Heart left ventricle (tissue), 16 donors: ENCODE results near the gene RSU1. TPM values are rescaled to one million over a fixed set of nuclear protein-coding genes. Genes with fewer than 3 reads are reported as not detected.

Experiments used
- ATAC-seq, 4 donors: fragments of 200-7000 bp; cut with Tn5 transposase; one replicate each; pipeline ENCODE4 v1.9.1; 2020 to 2022; ENCODE audit warnings: moderate library complexity in 4 of 4, mild to moderate bottlenecking in 3 of 4, moderate number of reproducible peaks in 1 of 4
- DNase-seq, 5 donors: peaks; one replicate each; pipeline ENCODE4 v3.0.0-alpha.2; 2020
- H3K27ac ChIP-seq, 12 donors: fragments of 200-600 bp; sonication (generic) in 4 of 12; one replicate each; pipeline versions ENCODE4 v1.5.0 to v1.8.0; 2016 to 2022; ENCODE audit warnings: mild to moderate bottlenecking in 2 of 12
- H3K27me3 ChIP-seq, 9 donors: fragments of 200-600 bp; sonication (generic) in 2 of 9; one replicate each; pipeline versions ENCODE4 v1.5.1 to v1.8.0; 2016 to 2022; ENCODE audit warnings: mild to moderate bottlenecking in 3 of 9
- H3K36me3 ChIP-seq, 9 donors: fragments of 200-600 bp; sonication (generic) in 2 of 9; one replicate each; pipeline versions ENCODE4 v1.5.0 to v1.8.0; 2018 to 2022; ENCODE audit warnings: mild to moderate bottlenecking in 2 of 9
- H3K4me1 ChIP-seq, 12 donors: fragments of 200-600 bp; sonication (generic) in 4 of 12; one replicate each; pipeline versions ENCODE4 v1.5.0 to v1.8.0; 2016 to 2022; ENCODE audit warnings: mild to moderate bottlenecking in 3 of 12
- H3K4me3 ChIP-seq, 12 donors: fragments of 200-600 bp; sonication (generic) in 4 of 12; one replicate each; pipeline versions ENCODE4 v1.5.0 to v1.8.0; 2017 to 2022; ENCODE audit warnings: mild to moderate bottlenecking in 9 of 12, moderate library complexity in 4 of 12
- H3K9me3 ChIP-seq, 12 donors: fragments of 200-600 bp; sonication (generic) in 4 of 12; one replicate each; pipeline versions ENCODE4 v1.5.0 to v1.8.0; 2016 to 2022; ENCODE audit warnings: mild to moderate bottlenecking in 1 of 12
- POLR2A ChIP-seq, 2 donors: fragments of 450-650 bp; IDR thresholded peaks; one replicate each; pipeline ENCODE4 v1.6.1; 2017; ENCODE audit warnings: antibody characterized with exemption in 2 of 2, mild to moderate bottlenecking in 2 of 2, moderate library complexity in 2 of 2
- WGBS, 4 donors: extraction: QIAGEN DNeasy Blood & Tissue Kit in 2 of 4; methylation state at CpG; one replicate each; pipeline versions ENCODE4 v1.1.5 to v1.1.7; 2013 to 2018; 5-methylcytosine and 5-hydroxymethylcytosine counted together
- intact Hi-C, 10 donors: fragments of 100-400 bp; cut with DNase I; formaldehyde crosslinking; loops; one replicate each; pipeline versions ENCODE4 v1.11.1 to v1.14.2; 2022
- polyA plus RNA-seq, 2 donors: library from polyadenylated mRNA; stranded (reverse); fragments of 200-250 nt; gene quantifications; one replicate each; pipeline ENCODE4 v1.2.3, GENCODE V29; 2013
- total RNA-seq, 9 donors: library from RNA; depleted of rRNA in 2 of 9; stranded (reverse); fragments of >200 nt in 2 of 9; fragmentation: NEBNext Ultra II Directional in 3 of 9; extraction: Animal tissue kit (Norgen Biotek cat#: 25700) in 3 of 9; gene quantifications; one replicate each; pipeline versions ENCODE4 v1.1.0 to v1.2.4, GENCODE V29; 2016 to 2023
- TF ChIP-seq, protein P1 (sequence below), 12 donors: fragments of 200-600 bp; sonication (generic) in 4 of 12; IDR thresholded peaks; one replicate each; pipeline versions ENCODE4 v1.5.0 to v1.8.0; 2018 to 2022; ENCODE audit warnings: antibody characterized with exemption in 12 of 12, mild to moderate bottlenecking in 5 of 12
- donor health status: ischemic (EF 13 %, LVEDD 7.1; RV severe dilation, severe dysfunction).
- donor health status: healthy with polysubstance abuse.
- donor health status: DM: no; HTN: yes; CAD: no.
- donor health status: DM: no; HTN: no; CAD: no.
- donor health status: ischemic (EF 25% LVEDD 6.9; RV normal size, moderate dysfunction).
- donor health status: ischemic (EF 25% LVEDD 5.7; RV mildly dilated, moderate dysfunction).
- donor health status: healthy.
- donor health status: DM: yes; HTN: yes; CAD: no.
- donor health status: ischemic (EF 35%, LVEDD 5.7; RV mildly dilated, moderate dysfunction).
- donor health status: nonischemic (EF 11% LVEDD 7.7; RV severe dilation, severe dysfunction).
- donor health status: DM: yes; HTN: yes; CAD: no.
- donor health status: PGD.
- donor health status: ischemic (EF 29% LVEDD 5.4; RV normal size, mild dysfunction).
- donor health status: nonischemic (EF 23%, LVEDD 6.1; RV moderate dilation, normal function).

Gene RSU1
- total and polyA plus RNA-seq, 11 donors = 29.6 to 84.1 (median 53.0) TPM

DNA sequence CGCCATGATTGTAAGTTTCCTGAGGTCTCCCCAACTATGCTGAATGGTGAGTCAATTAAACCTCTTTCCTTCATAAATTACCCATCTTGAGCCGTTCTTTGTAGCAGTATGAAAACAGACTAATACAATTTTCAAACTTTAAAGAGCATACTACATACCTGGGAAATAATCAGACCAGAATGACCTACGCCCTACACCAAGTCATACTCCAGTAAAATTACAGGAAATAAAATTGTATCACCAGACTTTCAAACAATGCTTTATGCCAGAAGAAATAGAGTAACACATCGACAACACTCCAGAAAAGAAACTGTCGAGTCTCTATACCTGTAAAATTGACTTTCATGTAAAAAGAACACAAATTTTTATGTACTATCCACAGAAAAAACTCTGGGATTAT, 18.7 kb downstream of the RSU1 start:
- H3K4me3 ChIP-seq = no peak overlapping the region
- WGBS, 4 donors = 83 to 93% (median 85%) methylated on average over 5 of the region's 5 CpGs
- TF ChIP-seq, protein P1, sequence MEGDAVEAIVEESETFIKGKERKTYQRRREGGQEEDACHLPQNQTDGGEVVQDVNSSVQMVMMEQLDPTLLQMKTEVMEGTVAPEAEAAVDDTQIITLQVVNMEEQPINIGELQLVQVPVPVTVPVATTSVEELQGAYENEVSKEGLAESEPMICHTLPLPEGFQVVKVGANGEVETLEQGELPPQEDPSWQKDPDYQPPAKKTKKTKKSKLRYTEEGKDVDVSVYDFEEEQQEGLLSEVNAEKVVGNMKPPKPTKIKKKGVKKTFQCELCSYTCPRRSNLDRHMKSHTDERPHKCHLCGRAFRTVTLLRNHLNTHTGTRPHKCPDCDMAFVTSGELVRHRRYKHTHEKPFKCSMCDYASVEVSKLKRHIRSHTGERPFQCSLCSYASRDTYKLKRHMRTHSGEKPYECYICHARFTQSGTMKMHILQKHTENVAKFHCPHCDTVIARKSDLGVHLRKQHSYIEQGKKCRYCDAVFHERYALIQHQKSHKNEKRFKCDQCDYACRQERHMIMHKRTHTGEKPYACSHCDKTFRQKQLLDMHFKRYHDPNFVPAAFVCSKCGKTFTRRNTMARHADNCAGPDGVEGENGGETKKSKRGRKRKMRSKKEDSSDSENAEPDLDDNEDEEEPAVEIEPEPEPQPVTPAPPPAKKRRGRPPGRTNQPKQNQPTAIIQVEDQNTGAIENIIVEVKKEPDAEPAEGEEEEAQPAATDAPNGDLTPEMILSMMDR (IDR thresholded peaks at IDR 0.05) = no peak
- no peak for TF ChIP-seq POLR2A (IDR thresholded peaks at IDR 0.05)
- H3K4me1 ChIP-seq = peaks cover 5 to 33% (median 18%) of the 10 kb centered on the region in 12 donors
- H3K9me3 ChIP-seq = no peaks in the 10 kb centered on the region
- intact Hi-C loops = loop anchor here in 1 of 10 donors (10.0 kb wide), 1 partner anchor 364 kb away; the partner anchor contains the start of gene PTER
- peaks cover 0 to 3% (median 0%) of the 10 kb centered on the region in 9 donors for H3K36me3 ChIP-seq
- no peaks in the 10 kb centered on the region for H3K27me3 ChIP-seq
- ATAC-seq (no peak), DNase-seq (no peak)
- H3K27ac ChIP-seq = no peak overlapping the region

DNA sequence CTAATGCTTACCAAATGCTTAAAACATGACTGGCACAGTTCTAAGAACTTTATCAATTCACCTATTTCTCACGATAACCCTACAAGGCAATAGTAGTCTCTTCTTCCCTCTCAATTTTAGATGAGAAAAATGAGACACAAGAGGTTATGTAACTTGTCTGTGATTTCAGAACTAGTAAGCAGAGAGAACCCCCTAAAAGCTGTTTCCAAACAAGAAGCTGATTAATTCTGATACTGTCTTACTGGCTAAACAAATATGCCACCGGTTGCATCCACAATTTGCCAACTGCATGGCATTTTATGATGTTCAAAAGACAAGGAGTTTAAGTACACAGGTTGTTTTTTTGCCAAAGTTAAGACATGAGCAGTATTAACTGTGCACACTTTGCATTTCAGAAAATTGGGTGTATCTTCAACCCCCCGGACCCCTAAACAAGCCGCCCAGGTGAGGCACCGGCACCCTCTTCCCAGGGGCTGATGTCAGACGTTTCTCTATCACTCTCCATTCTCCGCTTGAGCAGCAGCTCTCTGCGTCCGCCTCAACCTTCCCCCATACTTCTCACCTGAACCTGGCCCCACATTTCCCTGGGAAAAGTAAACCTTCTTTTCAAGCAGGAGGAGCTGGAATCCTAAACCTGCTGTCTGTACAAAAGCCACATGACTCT, 21.7 kb downstream of the RSU1 start:
- WGBS, 4 donors = 74 to 95% (median 93%) methylated on average over 9 of the region's 9 CpGs
- H3K27ac ChIP-seq = no peak overlapping the region
- H3K27me3 ChIP-seq = no peaks in the 10 kb centered on the region
- ATAC-seq = no peak
- TF ChIP-seq POLR2A (IDR thresholded peaks at IDR 0.05) = no peak
- TF ChIP-seq, protein P1 (IDR thresholded peaks at IDR 0.05) = no peak
- H3K9me3 ChIP-seq = no peaks in the 10 kb centered on the region
- intact Hi-C loops = loop anchor here in 1 of 10 donors (10.0 kb wide), 1 partner anchor 361 kb away; the partner anchor contains the start of gene PTER
- H3K36me3 ChIP-seq = peaks cover 0 to 6% (median 0%) of the 10 kb centered on the region in 9 donors
- H3K4me1 ChIP-seq = peaks cover 0 to 32% (median 9%) of the 10 kb centered on the region in 12 donors
- H3K4me3 ChIP-seq = no peak overlapping the region
- DNase-seq = no peak

DNA sequence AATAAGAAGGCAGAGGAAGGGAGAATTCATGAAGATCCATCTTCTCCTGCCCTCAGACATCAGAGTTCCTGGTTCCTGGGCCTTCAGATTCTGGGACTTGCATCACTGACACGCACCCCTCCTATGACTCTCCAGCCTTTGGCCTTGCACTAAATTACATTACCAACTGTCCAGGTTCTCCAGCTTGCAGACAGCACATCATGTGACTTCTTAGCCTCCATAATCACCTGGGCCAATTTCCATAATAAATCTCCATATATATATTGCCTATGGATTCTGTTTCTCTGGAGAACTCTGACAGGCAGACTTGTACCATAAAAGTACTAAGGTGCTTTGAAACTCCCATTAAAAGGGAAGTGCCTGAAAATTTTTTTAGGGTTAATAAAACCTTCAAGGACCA, 23.2 kb downstream of the RSU1 start:
- no peak for TF ChIP-seq POLR2A (IDR thresholded peaks at IDR 0.05)
- TF ChIP-seq, protein P1 (IDR thresholded peaks at IDR 0.05) = no peak
- DNase-seq (no peak), ATAC-seq (no peak)
- no peaks in the 10 kb centered on the region for H3K27me3 ChIP-seq
- 94 to 100% (median 98%) methylated on average over 1 of the region's 1 CpG for WGBS, 4 donors
- H3K4me1 ChIP-seq = peaks cover 0 to 31% (median 5%) of the 10 kb centered on the region in 12 donors
- H3K4me3 ChIP-seq = no peak overlapping the region
- peaks cover 0 to 6% (median 0%) of the 10 kb centered on the region in 9 donors for H3K36me3 ChIP-seq
- H3K9me3 ChIP-seq = no peaks in the 10 kb centered on the region
- intact Hi-C loops = loop anchor here in 1 of 10 donors (10.0 kb wide), 1 partner anchor 359 kb away; the partner anchor contains the start of gene PTER
- no peak overlapping the region for H3K27ac ChIP-seq

DNA sequence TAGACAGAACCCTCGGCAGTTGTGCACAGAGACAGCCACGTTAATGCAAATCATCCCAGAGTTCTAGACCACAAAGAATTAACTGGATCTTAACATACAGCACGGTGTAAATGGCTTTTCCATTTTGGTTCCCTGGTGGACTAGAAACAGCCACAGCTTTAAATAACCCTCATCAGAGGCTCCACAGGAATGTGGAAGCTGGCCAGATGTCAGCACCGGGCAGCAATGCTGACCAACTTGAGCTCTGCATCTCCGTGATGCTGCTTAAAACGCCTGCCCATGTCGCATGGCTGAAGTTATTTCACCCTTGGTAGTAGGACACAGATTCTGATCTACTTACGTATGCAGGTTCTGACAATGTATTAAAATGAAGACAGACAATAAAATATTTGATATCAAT, 24.5 kb downstream of the RSU1 start:
- DNase-seq (peak in 4 of 5 donors; percentile 68 to 86 (median 76)), ATAC-seq (peak; percentile 88 to 97 (median 97))
- TF ChIP-seq, protein P1 (IDR thresholded peaks at IDR 0.05) = no peak
- no peak for TF ChIP-seq POLR2A (IDR thresholded peaks at IDR 0.05)
- intact Hi-C loops = loop anchor here in 1 of 10 donors (10.0 kb wide), 1 partner anchor 358 kb away; the partner anchor contains the start of gene PTER
- WGBS, 4 donors = 28 to 60% (median 40%) methylated on average over 8 of the region's 8 CpGs
- no peaks in the 10 kb centered on the region for H3K27me3 ChIP-seq
- peaks cover 0 to 25% (median 5%) of the 10 kb centered on the region in 12 donors for H3K4me1 ChIP-seq
- peaks cover 0 to 6% (median 0%) of the 10 kb centered on the region in 9 donors for H3K36me3 ChIP-seq
- no peaks in the 10 kb centered on the region for H3K9me3 ChIP-seq
- no peak overlapping the region for H3K4me3 ChIP-seq
- H3K27ac ChIP-seq = peak overlapping the region in 7 of 12 donors; percentile 26 to 80 (median 66)
